Measurements from ENCODE around the gene PRPF38B.

DNA sequence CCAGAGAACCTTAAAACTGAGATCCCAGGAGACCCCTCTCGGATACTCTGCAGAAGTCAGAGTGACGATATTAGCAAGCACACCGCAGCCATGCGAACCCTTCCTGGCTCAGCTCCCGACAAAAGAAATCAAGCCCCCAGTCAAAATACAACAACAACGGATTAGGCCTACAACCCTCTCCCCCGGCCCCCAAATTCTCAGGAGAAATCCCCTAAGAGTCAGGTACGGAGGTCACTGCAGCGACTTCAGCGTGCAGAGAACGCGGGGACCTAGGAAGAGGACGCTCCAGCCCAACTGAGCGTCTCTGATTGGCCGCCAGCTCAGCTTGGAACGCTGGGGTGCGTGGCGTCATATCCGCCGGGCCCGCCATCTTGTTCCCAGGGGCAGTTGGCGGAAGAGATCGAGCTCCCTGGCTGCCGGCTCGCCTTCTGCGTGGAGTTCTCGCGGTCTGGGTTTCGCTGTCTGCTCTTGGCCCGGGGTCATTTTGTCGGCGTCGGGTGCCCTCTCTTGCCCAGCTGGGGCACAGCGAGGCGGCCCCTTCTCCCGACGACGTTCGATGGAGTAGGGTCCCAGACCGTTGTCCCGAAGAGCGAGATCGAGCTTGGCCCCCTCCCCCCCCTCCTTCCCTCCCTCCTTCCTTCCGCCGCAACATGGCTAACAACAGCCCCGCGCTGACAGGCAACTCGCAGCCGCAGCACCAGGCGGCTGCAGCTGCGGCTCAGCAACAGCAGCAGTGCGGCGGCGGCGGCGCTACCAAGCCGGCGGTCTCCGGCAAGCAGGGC is at the start of gene PRPF38B:
- TF ChIP-seq, protein P1, sequence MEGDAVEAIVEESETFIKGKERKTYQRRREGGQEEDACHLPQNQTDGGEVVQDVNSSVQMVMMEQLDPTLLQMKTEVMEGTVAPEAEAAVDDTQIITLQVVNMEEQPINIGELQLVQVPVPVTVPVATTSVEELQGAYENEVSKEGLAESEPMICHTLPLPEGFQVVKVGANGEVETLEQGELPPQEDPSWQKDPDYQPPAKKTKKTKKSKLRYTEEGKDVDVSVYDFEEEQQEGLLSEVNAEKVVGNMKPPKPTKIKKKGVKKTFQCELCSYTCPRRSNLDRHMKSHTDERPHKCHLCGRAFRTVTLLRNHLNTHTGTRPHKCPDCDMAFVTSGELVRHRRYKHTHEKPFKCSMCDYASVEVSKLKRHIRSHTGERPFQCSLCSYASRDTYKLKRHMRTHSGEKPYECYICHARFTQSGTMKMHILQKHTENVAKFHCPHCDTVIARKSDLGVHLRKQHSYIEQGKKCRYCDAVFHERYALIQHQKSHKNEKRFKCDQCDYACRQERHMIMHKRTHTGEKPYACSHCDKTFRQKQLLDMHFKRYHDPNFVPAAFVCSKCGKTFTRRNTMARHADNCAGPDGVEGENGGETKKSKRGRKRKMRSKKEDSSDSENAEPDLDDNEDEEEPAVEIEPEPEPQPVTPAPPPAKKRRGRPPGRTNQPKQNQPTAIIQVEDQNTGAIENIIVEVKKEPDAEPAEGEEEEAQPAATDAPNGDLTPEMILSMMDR (IDR thresholded peaks at IDR 0.05), result no peak
- TF ChIP-seq POLR2A (IDR thresholded peaks at IDR 0.05), result peak; percentile 92
- TF ChIP-seq POLR2AphosphoS5 (IDR thresholded peaks at IDR 0.05), result peak; percentile 94 to 99 (median 95)
